ENCODE data around the gene SEC31B. TPM values are rescaled to one million over a fixed set of nuclear protein-coding genes. Genes with fewer than 3 reads are reported as not detected.

Gene SEC31B
- total RNA-seq, 1 donor: 5.4 TPM

DNA sequence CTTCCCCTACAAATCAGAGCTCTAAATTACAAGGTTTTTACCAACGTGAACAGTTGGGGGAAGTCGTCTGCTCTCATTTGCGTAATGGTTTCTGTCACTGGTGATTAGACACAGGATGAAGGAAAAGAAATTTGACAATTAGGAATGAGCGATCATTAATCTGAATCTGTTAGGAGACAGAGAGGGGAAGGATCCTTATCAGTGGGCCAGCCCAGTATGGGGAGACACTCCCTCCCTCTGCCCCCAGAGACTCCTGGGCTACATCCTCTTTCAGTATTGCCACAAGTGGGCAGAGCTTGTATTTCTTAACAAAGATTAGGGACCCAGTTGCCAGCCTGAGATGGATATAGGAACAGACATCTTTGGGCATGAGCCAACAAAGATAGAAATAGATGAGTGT, 31.5 kb upstream of the SEC31B start:
- Histone ChIP-seq H3K79me2 (ENCODE audit: insufficient read depth, low read length) (no peaks in the 10 kb centered on the region), H3K4me1 (ENCODE audit: insufficient read depth, low read length) (no peaks in the 10 kb centered on the region), H4K20me1 (ENCODE audit: insufficient read depth, low read length) (no peaks in the 10 kb centered on the region), H3K4me2 (ENCODE audit: insufficient read depth, low read length) (no peak overlapping the region), H3K27me3 (ENCODE audit: insufficient read depth, low read length) (no peaks in the 10 kb centered on the region), H2AFZ (ENCODE audit: low read length) (no peak overlapping the region), H3K4me3 (ENCODE audit: insufficient read depth, low read length) (no peak overlapping the region), H3K36me3 (ENCODE audit: insufficient read depth, low read length) (peaks cover 42% of the 10 kb centered on the region), H3K27ac (ENCODE audit: low read depth, low read length) (no peak overlapping the region), H3K9me3 (ENCODE audit: low read depth, low read length) (no peaks in the 10 kb centered on the region)
- TF ChIP-seq, protein P1, sequence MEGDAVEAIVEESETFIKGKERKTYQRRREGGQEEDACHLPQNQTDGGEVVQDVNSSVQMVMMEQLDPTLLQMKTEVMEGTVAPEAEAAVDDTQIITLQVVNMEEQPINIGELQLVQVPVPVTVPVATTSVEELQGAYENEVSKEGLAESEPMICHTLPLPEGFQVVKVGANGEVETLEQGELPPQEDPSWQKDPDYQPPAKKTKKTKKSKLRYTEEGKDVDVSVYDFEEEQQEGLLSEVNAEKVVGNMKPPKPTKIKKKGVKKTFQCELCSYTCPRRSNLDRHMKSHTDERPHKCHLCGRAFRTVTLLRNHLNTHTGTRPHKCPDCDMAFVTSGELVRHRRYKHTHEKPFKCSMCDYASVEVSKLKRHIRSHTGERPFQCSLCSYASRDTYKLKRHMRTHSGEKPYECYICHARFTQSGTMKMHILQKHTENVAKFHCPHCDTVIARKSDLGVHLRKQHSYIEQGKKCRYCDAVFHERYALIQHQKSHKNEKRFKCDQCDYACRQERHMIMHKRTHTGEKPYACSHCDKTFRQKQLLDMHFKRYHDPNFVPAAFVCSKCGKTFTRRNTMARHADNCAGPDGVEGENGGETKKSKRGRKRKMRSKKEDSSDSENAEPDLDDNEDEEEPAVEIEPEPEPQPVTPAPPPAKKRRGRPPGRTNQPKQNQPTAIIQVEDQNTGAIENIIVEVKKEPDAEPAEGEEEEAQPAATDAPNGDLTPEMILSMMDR (IDR thresholded peaks at IDR 0.05; ENCODE audit: extremely low read depth, low read depth, low read length): no peak
- DNase-seq (ENCODE audit: insufficient read length, low spot score, missing footprints): no peak

DNA sequence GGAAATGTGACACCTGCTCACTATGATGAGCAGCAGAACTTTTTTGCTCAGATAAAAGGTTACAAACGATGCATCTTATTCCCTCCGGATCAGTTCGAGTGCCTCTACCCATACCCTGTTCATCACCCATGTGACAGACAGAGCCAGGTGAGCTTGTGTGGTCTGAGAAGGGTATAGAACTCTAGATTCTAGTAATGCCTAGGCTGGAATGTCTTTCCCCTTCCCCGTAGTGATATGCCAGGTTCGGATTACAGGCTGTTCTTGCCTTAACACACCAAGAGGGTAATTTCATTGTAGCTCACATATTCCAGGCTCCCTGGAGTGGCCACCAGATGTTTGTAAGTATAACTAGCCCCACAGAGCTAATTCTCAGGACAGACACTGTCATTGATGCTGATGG, 25.3 kb upstream of the SEC31B start:
- peaks cover 17% of the 10 kb centered on the region for H4K20me1 ChIP-seq (ENCODE audit: insufficient read depth, low read length)
- H3K36me3 ChIP-seq (ENCODE audit: insufficient read depth, low read length): peaks cover 82% of the 10 kb centered on the region
- no peaks in the 10 kb centered on the region for H3K4me1 ChIP-seq (ENCODE audit: insufficient read depth, low read length)

DNA sequence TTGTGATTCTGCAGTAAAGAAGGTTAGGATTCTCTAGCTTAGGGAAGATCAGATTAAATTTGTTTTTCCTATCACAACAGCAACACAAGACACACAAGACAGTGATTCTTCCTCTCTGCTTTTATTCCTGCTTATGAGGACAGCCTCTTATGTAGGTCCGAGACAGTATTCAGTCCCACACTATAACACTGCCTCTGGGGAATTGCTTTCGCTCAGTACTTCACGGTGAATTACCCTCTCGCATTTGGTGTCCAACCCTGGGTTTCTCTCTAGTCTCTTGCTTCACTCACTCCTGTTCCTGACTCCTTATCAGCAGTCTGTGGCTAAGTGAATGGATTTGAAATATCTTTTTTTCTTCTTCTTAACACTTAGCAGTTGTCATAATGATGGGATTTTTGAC, 17.8 kb upstream of the SEC31B start:
- no peak for DNase-seq (ENCODE audit: insufficient read length, low spot score, missing footprints)
- Histone ChIP-seq H2AFZ (ENCODE audit: low read length) (no peak overlapping the region), H3K36me3 (ENCODE audit: insufficient read depth, low read length) (peaks cover 42% of the 10 kb centered on the region), H3K27ac (ENCODE audit: low read depth, low read length) (no peak overlapping the region), H3K79me2 (ENCODE audit: insufficient read depth, low read length) (peaks cover 55% of the 10 kb centered on the region), H3K9me3 (ENCODE audit: low read depth, low read length) (no peaks in the 10 kb centered on the region), H3K27me3 (ENCODE audit: insufficient read depth, low read length) (no peaks in the 10 kb centered on the region), H4K20me1 (ENCODE audit: insufficient read depth, low read length) (peaks cover 31% of the 10 kb centered on the region), H3K4me1 (ENCODE audit: insufficient read depth, low read length) (peaks cover 22% of the 10 kb centered on the region), H3K4me3 (ENCODE audit: insufficient read depth, low read length) (no peak overlapping the region), H3K4me2 (ENCODE audit: insufficient read depth, low read length) (peak overlapping the region; percentile 11)
- TF ChIP-seq, protein P1 (IDR thresholded peaks at IDR 0.05; ENCODE audit: extremely low read depth, low read depth, low read length): no peak

More for the DNA sequence above, 25.3 kb upstream of the SEC31B start:
- TF ChIP-seq, protein P1 (IDR thresholded peaks at IDR 0.05; ENCODE audit: extremely low read depth, low read depth, low read length): no peak
- H3K4me3 ChIP-seq (ENCODE audit: insufficient read depth, low read length): no peak overlapping the region
- no peak overlapping the region for H2AFZ ChIP-seq (ENCODE audit: low read length)
- H3K9me3 ChIP-seq (ENCODE audit: low read depth, low read length): no peaks in the 10 kb centered on the region
- peaks cover 19% of the 10 kb centered on the region for H3K79me2 ChIP-seq (ENCODE audit: insufficient read depth, low read length)
- no peak overlapping the region for H3K27ac ChIP-seq (ENCODE audit: low read depth, low read length)
- H3K27me3 ChIP-seq (ENCODE audit: insufficient read depth, low read length): no peaks in the 10 kb centered on the region
- DNase-seq (ENCODE audit: insufficient read length, low spot score, missing footprints): no peak
- H3K4me2 ChIP-seq (ENCODE audit: insufficient read depth, low read length): no peak overlapping the region

DNA sequence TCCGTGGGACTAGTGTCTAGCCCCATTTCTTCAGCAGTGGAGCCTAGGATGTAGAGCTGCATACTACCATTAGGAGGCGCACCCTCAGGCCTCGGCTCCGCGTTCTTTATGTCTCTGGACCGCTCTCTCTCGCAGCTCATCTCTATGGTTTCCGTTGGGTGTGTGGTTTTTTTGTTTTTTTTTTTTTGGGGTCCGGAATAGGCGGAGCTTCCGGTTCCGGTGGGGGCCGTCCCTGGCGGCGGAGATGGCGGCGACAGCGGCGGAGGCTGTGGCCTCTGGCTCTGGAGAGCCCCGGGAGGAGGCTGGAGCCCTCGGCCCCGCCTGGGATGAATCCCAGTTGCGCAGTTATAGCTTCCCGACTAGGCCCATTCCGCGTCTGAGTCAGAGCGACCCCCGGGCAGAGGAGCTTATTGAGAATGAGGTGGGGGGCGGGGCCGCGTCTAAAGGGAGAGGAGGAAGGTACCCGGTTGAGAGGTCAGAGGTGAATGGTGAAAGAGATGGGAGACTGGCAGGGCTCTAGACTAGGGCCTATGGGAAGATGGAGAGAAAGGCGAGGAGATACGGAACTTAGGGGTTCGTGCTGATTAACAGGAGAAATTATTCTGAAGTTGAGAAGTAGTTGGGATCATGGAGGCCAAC, 16.2 kb upstream of the SEC31B start, which contains the start of gene HIF1AN:
Gene HIF1AN (plus strand): TSS at position 229 of the 639 bp plus-strand sequence. CDS start 16 bp downstream, at position 245.
- H2AFZ ChIP-seq (ENCODE audit: low read length): peak within 1 kb of the TSS; percentile 90
- peaks cover 22% of the 10 kb centered on the region for H3K4me1 ChIP-seq (ENCODE audit: insufficient read depth, low read length)
- H3K27me3 ChIP-seq (ENCODE audit: insufficient read depth, low read length): no peaks in the 10 kb centered on the region
- TF ChIP-seq, protein P1 (IDR thresholded peaks at IDR 0.05; ENCODE audit: extremely low read depth, low read depth, low read length): peak; percentile 98
- H3K27ac ChIP-seq (ENCODE audit: low read depth, low read length): peak within 1 kb of the TSS; percentile 43
- H3K36me3 ChIP-seq (ENCODE audit: insufficient read depth, low read length): peaks cover 30% of the 10 kb centered on the region
- peak within 1 kb of the TSS; percentile 93 for H3K4me2 ChIP-seq (ENCODE audit: insufficient read depth, low read length)
- no peaks in the 10 kb centered on the region for H3K9me3 ChIP-seq (ENCODE audit: low read depth, low read length)
- H4K20me1 ChIP-seq (ENCODE audit: insufficient read depth, low read length): peaks cover 23% of the 10 kb centered on the region
- H3K4me3 ChIP-seq (ENCODE audit: insufficient read depth, low read length): peak within 1 kb of the TSS; percentile 84
- peaks cover 49% of the 10 kb centered on the region for H3K79me2 ChIP-seq (ENCODE audit: insufficient read depth, low read length)
- peak; percentile 93 for DNase-seq (ENCODE audit: insufficient read length, low spot score, missing footprints)

All from osteoblast (primary cell).